BJ (cell line): ENCODE results near the gene SLC22A3. TPM values are rescaled to one million over a fixed set of nuclear protein-coding genes. Genes with fewer than 3 reads are reported as not detected.

Experiments used
- CTCF ChIA-PET: fragments of 350-600 bp; formaldehyde crosslinking; extraction: SDS; loops from one replicate; lab custom pipeline; 2021; ENCODE audit warnings: antibody characterized with exemption, inconsistent platforms; lab: Yijun Ruan, JAX
- POLR2A ChIA-PET: fragments of 300-600 bp; sonication (Branson Sonifier 250); formaldehyde crosslinking; extraction: SDS; loops from one replicate; lab custom pipeline; 2021; ENCODE audit warnings: antibody characterized with exemption; lab: Charles Lee
- DNase-seq: peaks from one replicate; pipeline ENCODE4 v3.0.0-alpha.2; 2011; ENCODE audit warnings: low read depth
- H3K27me3 ChIP-seq: 2 replicates; pipeline ENCODE4 v1.6.0; 2011; ENCODE audit warnings: low read length; ENCODE audit not compliant: control insufficient read depth, insufficient read depth
- H3K36me3 ChIP-seq: 2 replicates; pipeline ENCODE4 v1.5.1; 2011; ENCODE audit warnings: low read length; ENCODE audit not compliant: control insufficient read depth, insufficient read depth
- H3K4me3 ChIP-seq: 2 replicates; pipeline ENCODE4 v1.5.1; 2011; ENCODE audit warnings: low read depth, mild to moderate bottlenecking, control low read depth, low read length
- CTCF ChIP-seq: IDR thresholded peaks from 2 replicates; pipeline ENCODE4 v1.5.1; 2011; ENCODE audit warnings: low read depth, mild to moderate bottlenecking, control low read depth, inconsistent platforms, low read length, moderate library complexity; ENCODE audit not compliant: insufficient read depth
- polyA plus RNA-seq: library from polyadenylated mRNA; depleted of rRNA; stranded (reverse); fragments of >200 nt; gene quantifications from 2 replicates; pipeline ENCODE4 v1.2.3, GENCODE V29; 2011

Gene SLC22A3
- polyA plus RNA-seq, 1 experiment: not detected

GRCh38 chr6:160456214-160456546, 108.0 kb downstream of the SLC22A3 start:
- Histone ChIP-seq H3K27me3 (no peaks in the 10 kb centered on the region), H3K4me3 (no peak overlapping the region), H3K36me3 (no peaks in the 10 kb centered on the region)
- no peak for DNase-seq
- TF ChIP-seq CTCF: no peak
- ChIA-PET CTCF (interaction anchor here (0.6 to 3.0 kb wide), 14 partner anchors 9 to 654 kb away, joined by 3 to 90 read pairs (median 6); no protein-coding TSS in a partner anchor), POLR2A (no interaction called here)

GRCh38 chr6:160457823-160458222, 109.6 kb downstream of the SLC22A3 start:
- TF ChIP-seq CTCF: no peak
- Histone ChIP-seq H3K36me3 (no peaks in the 10 kb centered on the region), H3K4me3 (no peak overlapping the region), H3K27me3 (no peaks in the 10 kb centered on the region)
- ChIA-PET CTCF (interaction anchor here (0.8 to 0.9 kb wide), 3 partner anchors 319 to 490 kb away, joined by 3 read pairs; no protein-coding TSS in a partner anchor), POLR2A (no interaction called here)
- no peak for DNase-seq

GRCh38 chr6:160461641-160462040, 113.5 kb downstream of the SLC22A3 start:
- no peak for DNase-seq
- ChIA-PET CTCF (interaction anchor here (2.6 to 4.3 kb wide), 2 partner anchors 323 to 373 kb away, joined by 9 to 16 read pairs; no protein-coding TSS in a partner anchor), POLR2A (no interaction called here)
- Histone ChIP-seq H3K36me3 (no peaks in the 10 kb centered on the region), H3K4me3 (no peak overlapping the region), H3K27me3 (no peaks in the 10 kb centered on the region)
- TF ChIP-seq CTCF: no peak

- TF ChIP-seq CTCF: no peak
- DNase-seq: no peak
- ChIA-PET POLR2A (no interaction called here), CTCF (interaction anchor here (0.6 to 4.3 kb wide), 3 partner anchors 59 to 374 kb away, joined by 3 to 16 read pairs (median 4); no protein-coding TSS in a partner anchor)
- no peak overlapping the region for H3K4me3 ChIP-seq
- H3K27me3 ChIP-seq: no peaks in the 10 kb centered on the region
- H3K36me3 ChIP-seq: no peaks in the 10 kb centered on the region
Observed at GRCh38 chr6:160462116-160462515, 113.9 kb downstream of the SLC22A3 start.

GRCh38 chr6:160462551-160463109, 114.5 kb downstream of the SLC22A3 start:
- Histone ChIP-seq H3K4me3 (no peak overlapping the region), H3K27me3 (no peaks in the 10 kb centered on the region), H3K36me3 (no peaks in the 10 kb centered on the region)
- ChIA-PET POLR2A (no interaction called here), CTCF (interaction anchor here (0.6 to 4.3 kb wide), 4 partner anchors 58 to 374 kb away, joined by 3 to 16 read pairs (median 4); no protein-coding TSS in a partner anchor)
- TF ChIP-seq CTCF: no peak
- DNase-seq: peak; percentile 67
